ENCODE results near the gene NEUROD1. TPM values are rescaled to one million over a fixed set of nuclear protein-coding genes. Genes with fewer than 3 reads are reported as not detected.
A peak's percentile ranks its signal among the peaks of the same experiment; 100 is the strongest.

The NEUROD1 gene
- total and polyA plus RNA-seq, 9 donors, result 0.19 to 1.3 TPM; not detected in 7

DNA sequence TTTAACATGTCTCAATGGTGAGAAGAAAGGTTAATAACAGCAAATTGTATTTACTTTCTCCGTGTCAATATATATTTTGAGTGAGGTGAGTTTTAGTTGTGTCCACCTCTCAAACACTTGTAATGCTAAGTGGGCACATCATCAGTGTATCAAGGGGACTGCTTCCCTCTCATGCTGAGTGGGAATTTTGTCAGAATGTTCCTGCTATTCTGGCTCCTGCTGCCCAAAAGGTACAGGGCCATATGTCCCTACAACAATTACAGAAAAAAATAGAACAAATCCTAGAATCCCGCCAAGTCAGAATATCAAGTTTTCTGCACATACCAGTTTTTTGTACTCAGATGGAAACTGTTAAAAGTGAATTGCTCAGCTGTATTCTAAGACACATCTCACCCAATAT, 18.0 kb downstream of the NEUROD1 start:
- Histone ChIP-seq H3K27ac (ENCODE audit: low read length) (no peak overlapping the region), H3K27me3 (ENCODE audit: control insufficient read depth, insufficient read depth, low read length) (peaks cover 12% of the 10 kb centered on the region), H3K4me1 (ENCODE audit: control insufficient read depth, insufficient read depth, low read length) (no peaks in the 10 kb centered on the region), H3K36me3 (ENCODE audit: control insufficient read depth, insufficient read depth, low read length) (no peaks in the 10 kb centered on the region), H3K4me3 (ENCODE audit: low read length) (no peak overlapping the region), H3K9me3 (replicated peaks; ENCODE audit: control insufficient read depth, low read depth, low read length) (no peaks in the 10 kb centered on the region)
- WGBS (ENCODE audit: insufficient coverage), result no CpG with 5 or more reads among the region's 2 CpGs
- DNase-seq, result no peak

DNA sequence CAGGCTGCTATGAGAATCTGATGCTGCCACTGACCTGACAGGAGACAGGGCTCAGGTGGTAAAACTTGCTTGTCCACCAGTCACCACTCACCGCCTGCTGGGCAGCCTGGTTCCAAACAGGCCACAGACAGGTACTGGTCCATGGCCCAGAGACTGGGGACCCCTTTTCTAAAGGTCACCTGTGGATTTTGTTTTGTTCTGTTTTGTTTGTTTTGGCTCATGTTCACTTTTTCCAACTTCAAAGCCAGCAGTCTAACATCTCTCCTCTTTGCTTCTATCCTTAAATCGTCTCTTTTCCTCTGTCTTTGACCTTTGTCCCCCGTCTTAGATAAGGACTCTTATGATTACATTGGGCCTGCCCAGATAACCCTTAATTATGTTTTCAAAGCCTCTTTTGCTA, 20.1 kb downstream of the NEUROD1 start:
- Histone ChIP-seq H3K4me1 (ENCODE audit: control insufficient read depth, insufficient read depth, low read length) (peaks cover 9% of the 10 kb centered on the region), H3K27me3 (ENCODE audit: control insufficient read depth, insufficient read depth, low read length) (peaks cover 25% of the 10 kb centered on the region)
- WGBS (ENCODE audit: insufficient coverage), result 67% methylated on average over 1 of the region's 3 CpGs

DNA sequence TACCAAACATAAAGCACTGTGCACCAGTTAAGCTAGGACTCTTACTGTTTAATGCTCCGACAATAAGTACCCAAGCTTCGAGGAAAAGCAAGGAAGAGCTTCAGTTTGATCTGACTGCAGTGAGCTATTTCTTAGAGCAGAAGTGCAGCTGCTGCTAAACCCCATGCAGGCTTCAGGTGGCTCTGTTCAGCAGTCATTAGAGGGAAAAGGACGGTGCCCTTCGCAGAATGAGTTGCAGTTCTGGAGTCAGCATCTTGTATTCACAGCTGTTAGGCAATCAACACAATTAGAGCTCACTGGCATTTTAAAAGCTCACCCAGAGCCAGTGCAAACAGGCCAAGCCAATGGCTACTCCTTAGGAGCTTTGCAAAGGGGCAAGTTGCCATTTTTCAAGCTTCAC, 21.9 kb downstream of the NEUROD1 start:
- H3K27ac ChIP-seq (ENCODE audit: low read length), result no peak overlapping the region
- no peak overlapping the region for H3K4me3 ChIP-seq (ENCODE audit: low read length)
- peaks cover 9% of the 10 kb centered on the region for H3K4me1 ChIP-seq (ENCODE audit: control insufficient read depth, insufficient read depth, low read length)
- H3K9me3 ChIP-seq (replicated peaks; ENCODE audit: control insufficient read depth, low read depth, low read length), result no peaks in the 10 kb centered on the region
- WGBS (ENCODE audit: insufficient coverage), result 28% methylated on average over 4 of the region's 4 CpGs
- H3K36me3 ChIP-seq (ENCODE audit: control insufficient read depth, insufficient read depth, low read length), result no peaks in the 10 kb centered on the region
- H3K27me3 ChIP-seq (ENCODE audit: control insufficient read depth, insufficient read depth, low read length), result peaks cover 25% of the 10 kb centered on the region
- DNase-seq, result no peak

More for the DNA sequence above, 20.1 kb downstream of the NEUROD1 start:
- no peaks in the 10 kb centered on the region for H3K9me3 ChIP-seq (replicated peaks; ENCODE audit: control insufficient read depth, low read depth, low read length)
- H3K27ac ChIP-seq (ENCODE audit: low read length), result no peak overlapping the region
- no peak overlapping the region for H3K4me3 ChIP-seq (ENCODE audit: low read length)
- H3K36me3 ChIP-seq (ENCODE audit: control insufficient read depth, insufficient read depth, low read length), result no peaks in the 10 kb centered on the region
- DNase-seq, result no peak

DNA sequence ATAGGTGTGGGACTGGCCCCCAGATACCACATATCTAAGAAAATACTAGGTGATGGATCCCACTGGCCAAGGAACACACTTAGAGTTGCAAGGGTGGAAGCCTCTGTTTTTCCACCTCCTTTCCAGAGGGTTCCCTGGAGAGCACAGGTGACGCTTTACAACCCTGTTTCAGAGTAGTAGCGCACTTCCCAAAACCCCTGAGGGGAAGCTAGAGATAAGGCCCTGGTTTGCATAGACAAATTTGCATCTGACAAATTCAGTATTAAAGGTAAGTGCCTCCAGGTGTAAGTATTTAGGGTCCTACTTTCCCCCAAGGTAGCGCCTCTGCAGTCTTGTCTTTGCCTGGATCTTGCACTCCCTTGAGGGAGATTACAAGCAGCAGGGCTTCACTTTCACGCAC, 22.9 kb downstream of the NEUROD1 start:
- WGBS (ENCODE audit: insufficient coverage), result 8% methylated on average over 2 of the region's 4 CpGs
- Histone ChIP-seq H3K9me3 (replicated peaks; ENCODE audit: control insufficient read depth, low read depth, low read length) (no peaks in the 10 kb centered on the region), H3K36me3 (ENCODE audit: control insufficient read depth, insufficient read depth, low read length) (no peaks in the 10 kb centered on the region), H3K27me3 (ENCODE audit: control insufficient read depth, insufficient read depth, low read length) (peaks cover 25% of the 10 kb centered on the region), H3K4me1 (ENCODE audit: control insufficient read depth, insufficient read depth, low read length) (peaks cover 9% of the 10 kb centered on the region), H3K27ac (ENCODE audit: low read length) (no peak overlapping the region), H3K4me3 (ENCODE audit: low read length) (no peak overlapping the region)
- no peak for DNase-seq

DNA sequence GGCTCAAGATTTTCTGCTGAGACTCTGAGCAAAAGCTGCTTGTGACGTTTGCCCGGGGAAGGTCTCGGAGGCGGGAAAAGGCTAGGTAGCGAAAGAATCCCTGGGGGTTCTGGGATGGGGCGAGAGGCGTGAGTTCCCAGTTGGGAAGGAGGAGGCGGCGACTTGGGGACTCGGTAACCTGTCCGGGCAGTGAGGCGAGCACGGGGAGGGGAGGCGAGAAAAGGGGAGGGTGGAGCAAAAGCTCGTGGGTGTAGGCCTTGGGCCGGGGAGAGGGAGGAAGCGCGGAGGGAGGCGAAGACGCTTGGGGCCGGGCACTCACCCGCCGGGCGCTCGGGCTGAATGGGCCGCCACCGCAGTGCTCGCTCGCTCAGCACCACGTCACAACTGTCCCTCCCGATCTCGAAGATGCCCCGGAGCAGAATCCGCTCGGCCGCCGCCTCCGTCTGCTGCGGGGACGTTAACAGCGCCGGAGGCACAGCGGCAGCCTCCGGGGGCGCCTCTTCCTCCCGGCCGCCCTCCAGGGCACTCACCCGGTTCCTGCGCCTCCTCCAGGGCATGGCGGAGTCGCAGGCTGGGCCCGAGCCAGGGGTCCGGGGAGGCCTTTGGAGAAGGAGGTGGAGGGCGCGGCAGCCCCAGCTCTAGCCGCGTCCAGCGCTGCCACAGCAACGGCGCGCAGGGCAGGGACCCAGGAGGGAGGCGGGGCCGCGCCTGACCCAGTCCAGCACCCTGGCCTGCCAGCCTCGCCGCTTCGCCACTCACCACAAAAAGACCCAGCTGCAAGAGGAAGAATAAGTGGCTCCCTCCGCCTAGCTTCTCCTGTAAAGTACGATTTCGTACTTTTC, 23.6 kb downstream of the NEUROD1 start, which contains the start of gene CERKL:
CERKL (minus strand) TSS at position 656 of the 842 bp plus-strand sequence; CDS start at position 557, 99 bp downstream.
- 1% methylated on average over 64 of the region's 70 CpGs for WGBS (ENCODE audit: insufficient coverage)
- Histone ChIP-seq H3K27ac (ENCODE audit: low read length) (no peak within 1 kb of the TSS), H3K9me3 (replicated peaks; ENCODE audit: control insufficient read depth, low read depth, low read length) (no peaks in the 10 kb centered on the region), H3K27me3 (ENCODE audit: control insufficient read depth, insufficient read depth, low read length) (peaks cover 25% of the 10 kb centered on the region), H3K4me3 (ENCODE audit: low read length) (peak within 1 kb of the TSS; percentile 29), H3K36me3 (ENCODE audit: control insufficient read depth, insufficient read depth, low read length) (no peaks in the 10 kb centered on the region), H3K4me1 (ENCODE audit: control insufficient read depth, insufficient read depth, low read length) (peaks cover 9% of the 10 kb centered on the region)
- peak; percentile 1 for DNase-seq

DNA sequence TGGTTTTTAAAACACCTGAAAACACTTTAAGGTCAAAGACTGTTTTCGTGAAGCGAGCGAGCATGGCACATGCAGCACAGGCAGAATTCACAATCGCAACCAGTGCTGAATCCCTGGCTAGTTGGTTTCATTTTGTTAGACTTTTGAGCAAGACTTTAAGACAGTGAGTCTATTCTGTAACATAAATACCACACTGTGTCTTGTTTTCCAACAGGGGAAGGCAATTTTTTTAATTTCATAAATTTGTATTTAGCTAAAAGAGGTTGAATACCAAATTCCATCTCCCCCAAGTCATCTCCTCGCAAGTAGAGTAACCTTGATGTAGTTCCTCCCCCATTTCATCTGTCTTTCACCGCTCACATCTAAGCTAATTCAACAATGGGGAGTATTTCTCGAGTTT, 24.8 kb downstream of the NEUROD1 start:
- H3K27me3 ChIP-seq (ENCODE audit: control insufficient read depth, insufficient read depth, low read length), result peaks cover 25% of the 10 kb centered on the region
- WGBS (ENCODE audit: insufficient coverage), result 64% methylated on average over 4 of the region's 7 CpGs
- H3K36me3 ChIP-seq (ENCODE audit: control insufficient read depth, insufficient read depth, low read length), result no peaks in the 10 kb centered on the region
- no peak overlapping the region for H3K4me3 ChIP-seq (ENCODE audit: low read length)
- peaks cover 9% of the 10 kb centered on the region for H3K4me1 ChIP-seq (ENCODE audit: control insufficient read depth, insufficient read depth, low read length)
- H3K27ac ChIP-seq (ENCODE audit: low read length), result no peak overlapping the region
- H3K9me3 ChIP-seq (replicated peaks; ENCODE audit: control insufficient read depth, low read depth, low read length), result no peaks in the 10 kb centered on the region
- DNase-seq, result no peak

DNA sequence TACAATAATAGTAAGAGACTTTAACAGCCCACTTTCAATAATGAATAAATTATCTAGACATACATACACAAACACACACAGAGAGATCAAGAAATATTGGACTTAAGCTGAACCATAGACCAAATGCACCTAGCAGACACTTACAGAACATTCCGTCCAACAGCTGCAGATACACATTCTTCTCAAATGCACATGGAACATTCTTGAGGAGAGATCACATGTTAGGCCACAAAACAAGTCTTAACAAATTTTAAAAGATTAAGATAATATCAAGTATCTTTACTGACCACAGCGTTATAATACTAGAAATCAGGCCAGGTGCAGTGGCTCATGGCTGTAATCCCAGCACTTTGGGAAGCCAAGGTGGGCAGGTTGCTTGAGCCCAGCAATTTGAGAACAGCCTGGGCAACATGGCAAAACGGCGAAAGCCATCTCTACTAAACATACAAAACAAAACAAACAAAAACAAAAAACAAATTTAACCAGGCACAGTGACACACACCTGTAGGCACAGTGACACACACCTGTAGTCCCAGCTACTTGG, 30.8 kb downstream of the NEUROD1 start:
- Histone ChIP-seq H3K9me3 (replicated peaks; ENCODE audit: control insufficient read depth, low read depth, low read length) (no peaks in the 10 kb centered on the region), H3K36me3 (ENCODE audit: control insufficient read depth, insufficient read depth, low read length) (no peaks in the 10 kb centered on the region), H3K27me3 (ENCODE audit: control insufficient read depth, insufficient read depth, low read length) (no peaks in the 10 kb centered on the region), H3K4me1 (ENCODE audit: control insufficient read depth, insufficient read depth, low read length) (no peaks in the 10 kb centered on the region), H3K27ac (ENCODE audit: low read length) (no peak overlapping the region), H3K4me3 (ENCODE audit: low read length) (no peak overlapping the region)
- DNase-seq, result no peak
- WGBS (ENCODE audit: insufficient coverage), result no CpG with 5 or more reads among the region's 4 CpGs

DNA sequence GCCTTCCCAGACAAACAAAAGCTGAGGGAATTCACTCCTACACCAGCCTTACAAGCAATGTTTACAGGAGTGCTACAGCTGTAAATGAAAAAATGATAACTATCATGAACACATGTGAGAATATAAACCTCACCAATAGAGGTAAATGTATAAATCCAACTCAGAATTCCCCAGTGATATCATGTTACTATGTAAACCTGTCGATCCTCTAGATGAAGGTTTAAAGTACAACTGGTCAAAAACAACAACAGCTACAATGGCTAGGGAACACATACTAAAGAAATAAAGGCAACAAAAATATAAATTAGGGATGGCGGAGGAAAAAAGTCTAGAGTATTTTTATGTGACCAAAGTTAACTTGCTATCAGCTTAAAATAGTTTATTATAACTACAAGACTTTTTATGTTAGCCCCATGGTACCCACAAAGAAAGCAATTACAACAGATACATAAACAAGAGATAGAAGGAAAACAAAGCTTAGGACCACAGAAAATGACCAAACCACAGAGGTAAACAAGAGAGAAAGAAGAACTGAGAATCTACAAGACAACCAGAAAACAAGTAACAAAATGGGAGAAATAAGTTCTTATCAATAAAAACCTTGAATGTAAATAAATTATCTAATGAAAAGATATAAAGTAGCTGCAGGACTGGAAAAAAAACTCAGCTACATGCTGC, 31.7 kb downstream of the NEUROD1 start:
- H3K4me1 ChIP-seq (ENCODE audit: control insufficient read depth, insufficient read depth, low read length), result no peaks in the 10 kb centered on the region

DNA sequence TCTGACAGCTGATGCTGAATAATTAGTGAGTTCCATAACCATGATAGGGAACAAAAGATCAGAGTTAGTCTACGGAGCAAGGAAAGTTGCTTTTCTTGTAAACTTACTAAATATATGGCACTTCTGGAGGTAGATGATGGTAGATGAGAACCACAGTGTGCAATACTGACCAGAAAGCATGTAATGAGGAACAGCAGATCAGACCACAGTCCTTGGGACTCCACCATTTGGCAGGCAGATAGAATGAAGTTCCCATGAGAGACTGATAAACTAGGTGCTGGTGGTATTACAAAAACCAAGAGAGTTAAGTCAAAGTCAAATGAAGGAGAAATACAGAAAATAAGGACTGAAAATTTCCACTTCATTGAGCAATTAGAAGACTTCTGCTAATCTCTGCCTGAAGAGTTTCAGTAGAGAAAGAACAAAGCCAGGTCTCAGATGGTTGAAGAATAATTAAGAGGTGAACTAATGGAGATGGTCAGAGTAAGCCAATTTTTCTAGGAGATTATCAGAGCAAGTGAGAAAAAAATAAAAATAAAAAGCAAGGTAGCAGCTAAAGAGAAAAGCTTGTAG, 33.8 kb downstream of the NEUROD1 start:
- DNase-seq, result no peak
- H3K4me3 ChIP-seq (ENCODE audit: low read length), result no peak overlapping the region
- no peaks in the 10 kb centered on the region for H3K9me3 ChIP-seq (replicated peaks; ENCODE audit: control insufficient read depth, low read depth, low read length)
- H3K36me3 ChIP-seq (ENCODE audit: control insufficient read depth, insufficient read depth, low read length), result no peaks in the 10 kb centered on the region
- H3K27ac ChIP-seq (ENCODE audit: low read length), result no peak overlapping the region
- WGBS (ENCODE audit: insufficient coverage), result no CpG with 5 or more reads among the region's 1 CpG
- no peaks in the 10 kb centered on the region for H3K4me1 ChIP-seq (ENCODE audit: control insufficient read depth, insufficient read depth, low read length)
- no peaks in the 10 kb centered on the region for H3K27me3 ChIP-seq (ENCODE audit: control insufficient read depth, insufficient read depth, low read length)

More for the DNA sequence above, 31.7 kb downstream of the NEUROD1 start:
- no CpG with 5 or more reads among the region's 2 CpGs for WGBS (ENCODE audit: insufficient coverage)
- no peak overlapping the region for H3K4me3 ChIP-seq (ENCODE audit: low read length)
- no peaks in the 10 kb centered on the region for H3K36me3 ChIP-seq (ENCODE audit: control insufficient read depth, insufficient read depth, low read length)
- no peak overlapping the region for H3K27ac ChIP-seq (ENCODE audit: low read length)
- no peaks in the 10 kb centered on the region for H3K9me3 ChIP-seq (replicated peaks; ENCODE audit: control insufficient read depth, low read depth, low read length)
- DNase-seq, result no peak
- no peaks in the 10 kb centered on the region for H3K27me3 ChIP-seq (ENCODE audit: control insufficient read depth, insufficient read depth, low read length)

DNA sequence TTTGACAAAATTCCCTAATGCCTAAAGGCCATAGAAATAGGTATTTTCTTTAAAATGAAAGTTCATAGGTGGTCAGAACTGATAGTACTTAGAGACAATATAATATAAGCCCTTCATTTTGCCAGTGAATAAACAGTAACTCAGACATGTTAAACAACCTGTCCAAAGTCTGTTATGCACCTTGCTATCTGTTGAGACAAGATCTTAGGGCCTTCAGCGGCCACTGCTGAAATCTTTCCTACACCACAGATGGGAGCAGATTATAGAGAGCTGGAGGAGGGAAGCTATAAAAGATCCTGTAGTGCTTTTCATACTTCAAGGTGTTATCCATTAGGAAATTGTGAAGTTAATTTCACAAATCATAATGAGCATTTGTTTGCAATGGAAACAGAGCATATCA, 37.2 kb downstream of the NEUROD1 start:
- no peaks in the 10 kb centered on the region for H3K9me3 ChIP-seq (replicated peaks; ENCODE audit: control insufficient read depth, low read depth, low read length)
- DNase-seq, result no peak
- WGBS (ENCODE audit: insufficient coverage), result no CpG with 5 or more reads among the region's 1 CpG

More for the DNA sequence above, 37.2 kb downstream of the NEUROD1 start:
- H3K36me3 ChIP-seq (ENCODE audit: control insufficient read depth, insufficient read depth, low read length), result no peaks in the 10 kb centered on the region
- H3K27ac ChIP-seq (ENCODE audit: low read length), result no peak overlapping the region
- no peaks in the 10 kb centered on the region for H3K27me3 ChIP-seq (ENCODE audit: control insufficient read depth, insufficient read depth, low read length)
- no peaks in the 10 kb centered on the region for H3K4me1 ChIP-seq (ENCODE audit: control insufficient read depth, insufficient read depth, low read length)
- no peak overlapping the region for H3K4me3 ChIP-seq (ENCODE audit: low read length)
